Measurements from ENCODE around the gene LRBA. TPM values are rescaled to one million over a fixed set of nuclear protein-coding genes. Genes with fewer than 3 reads are reported as not detected.

LRBA gene
- total and polyA plus RNA-seq, 9 of the 15 experiments (the other 6 are each of a cell fraction or from before 2014, with no cell fraction given): 24.2 to 88.7 (median 59.7) TPM

DNA sequence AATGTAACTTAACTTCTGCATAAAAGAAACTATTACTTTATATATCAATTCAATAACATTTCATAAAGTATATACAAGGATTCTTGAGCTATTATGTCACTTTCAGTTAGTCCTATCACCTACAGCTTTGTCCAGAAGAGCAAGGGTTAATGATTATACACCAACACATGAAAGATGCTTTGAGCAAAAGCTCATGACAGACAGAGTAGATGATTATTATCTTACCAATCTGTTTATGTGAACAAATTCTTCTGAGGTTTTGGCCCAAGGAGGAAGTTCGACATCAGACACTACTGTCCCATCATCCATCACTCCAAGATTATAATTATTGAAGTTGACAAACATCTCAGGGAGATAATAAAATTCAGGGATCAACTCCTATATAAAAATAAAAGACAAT is 599.9 kb downstream of the LRBA start:
- no peak for ATAC-seq
- no peaks in the 10 kb centered on the region for H3K4me1 ChIP-seq (replicated peaks in 1 of 2; ENCODE audit: control insufficient read depth in 2 of 2, insufficient read depth in 2 of 2, low read length in 2 of 2)
- ChIA-PET CTCF (ENCODE audit: low intra/inter-chr PET ratio) (no interaction called here), POLR2A (interaction anchor here (0.7 kb wide), 1 partner anchor 8 kb away, joined by 3 read pairs; no protein-coding TSS in a partner anchor)
- TF ChIP-seq E2F3 (CRISPR knock-in tag; IDR thresholded peaks at IDR 0.05): no peak
- TF ChIP-seq, protein P1, sequence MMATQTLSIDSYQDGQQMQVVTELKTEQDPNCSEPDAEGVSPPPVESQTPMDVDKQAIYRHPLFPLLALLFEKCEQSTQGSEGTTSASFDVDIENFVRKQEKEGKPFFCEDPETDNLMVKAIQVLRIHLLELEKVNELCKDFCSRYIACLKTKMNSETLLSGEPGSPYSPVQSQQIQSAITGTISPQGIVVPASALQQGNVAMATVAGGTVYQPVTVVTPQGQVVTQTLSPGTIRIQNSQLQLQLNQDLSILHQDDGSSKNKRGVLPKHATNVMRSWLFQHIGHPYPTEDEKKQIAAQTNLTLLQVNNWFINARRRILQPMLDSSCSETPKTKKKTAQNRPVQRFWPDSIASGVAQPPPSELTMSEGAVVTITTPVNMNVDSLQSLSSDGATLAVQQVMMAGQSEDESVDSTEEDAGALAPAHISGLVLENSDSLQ (IDR thresholded peaks at IDR 0.05): 0 out of 2 replicates have a peak, but pooled peaks have one; percentile 9
- no TSS peak for BruUV-seq (replicated peaks)
- H3K9me1 ChIP-seq (ENCODE audit: control insufficient read depth, insufficient read depth, low read length): no peaks in the 10 kb centered on the region
- no peak overlapping the region for H3K27ac ChIP-seq (ENCODE audit: extremely low read depth, low read depth, low read length)
- H3K9ac ChIP-seq (ENCODE audit: insufficient read depth in 1 of 2, low read depth in 2 of 2, low read length in 2 of 2): no peak overlapping the region
- intact Hi-C loops (cut with micrococcal nuclease): no loop called here
- no peak overlapping the region for H3K4me2 ChIP-seq (ENCODE audit: insufficient read depth, low read length)
- H3K4me3 ChIP-seq: no peak overlapping the region
- no peak for DNase-seq (ENCODE audit: extremely low read depth in 1 of 4, low spot score in 3 of 4)
- H3K36me3 ChIP-seq (ENCODE audit: control insufficient read depth, insufficient read depth, low read length): 0 out of 3 replicates have a peak, but pooled peaks cover 2% of the 10 kb centered on the region
- no peak overlapping the region for H2AFZ ChIP-seq (ENCODE audit: low read depth, low read length)
- H3K9me3 ChIP-seq (replicated peaks; ENCODE audit: control insufficient read depth, insufficient read depth, low read depth, low read length): no peaks in the 10 kb centered on the region
- no peaks in the 10 kb centered on the region for H3K79me2 ChIP-seq (ENCODE audit: control insufficient read depth, insufficient read depth, low read length)
- no peaks in the 10 kb centered on the region for H3K27me3 ChIP-seq (ENCODE audit: control insufficient read depth in 2 of 2, insufficient read depth in 2 of 2, low read length in 2 of 2)
- FAIRE-seq: no peak
- no peaks in the 10 kb centered on the region for H4K20me1 ChIP-seq (replicated peaks; ENCODE audit: control insufficient read depth, insufficient read depth, low read length)
- WGBS (ENCODE audit: insufficient coverage, low coverage, missing lambda C conversion rate): 20% methylated on average over 1 of the region's 1 CpG
- in situ Hi-C loops (cut with MboI): no loop called here

DNA sequence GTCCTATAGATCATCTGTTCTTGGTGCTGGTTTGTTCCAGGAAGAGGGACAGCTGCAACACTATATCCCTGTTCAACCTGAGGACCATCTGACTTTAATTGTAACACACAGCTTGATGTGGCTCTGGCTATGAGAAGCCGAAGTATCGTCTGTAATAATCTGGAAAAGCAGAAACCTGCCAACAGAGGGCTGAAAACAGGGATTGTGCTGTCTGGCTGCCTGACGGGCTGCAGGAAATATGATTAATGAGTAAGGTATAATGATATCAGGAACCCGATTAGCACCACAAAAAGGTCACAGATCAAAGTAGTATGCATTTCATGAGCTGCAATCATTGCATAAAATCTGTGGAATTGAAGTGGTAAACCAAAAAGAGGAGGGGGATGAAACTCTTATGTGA is 603.6 kb downstream of the LRBA start:
- no peak overlapping the region for H3K4me3 ChIP-seq
- CTCF ChIA-PET (ENCODE audit: low intra/inter-chr PET ratio): no interaction called here
- H3K9me3 ChIP-seq (replicated peaks; ENCODE audit: control insufficient read depth, insufficient read depth, low read depth, low read length): no peaks in the 10 kb centered on the region
- H3K4me2 ChIP-seq (ENCODE audit: insufficient read depth, low read length): no peak overlapping the region
- H3K9ac ChIP-seq (ENCODE audit: insufficient read depth in 1 of 2, low read depth in 2 of 2, low read length in 2 of 2): no peak overlapping the region
- H3K27me3 ChIP-seq (ENCODE audit: control insufficient read depth in 2 of 2, insufficient read depth in 2 of 2, low read length in 2 of 2): no peaks in the 10 kb centered on the region
- ATAC-seq (no peak), FAIRE-seq (no peak), DNase-seq (ENCODE audit: extremely low read depth in 1 of 4, low spot score in 3 of 4) (no peak)
- TF ChIP-seq KLF13 (tag; IDR thresholded peaks at IDR 0.05; ENCODE audit: borderline replicate concordance, low read depth) (no peak), MEIS2 (IDR thresholded peaks at IDR 0.05; ENCODE audit: partially characterized antibody) (peak; percentile 25)
- H3K36me3 ChIP-seq (ENCODE audit: control insufficient read depth, insufficient read depth, low read length): 0 out of 3 replicates have a peak, but pooled peaks cover 2% of the 10 kb centered on the region
- 62% methylated on average over 4 of the region's 4 CpGs for WGBS (ENCODE audit: insufficient coverage, low coverage, missing lambda C conversion rate)
- H3K4me1 ChIP-seq (replicated peaks in 1 of 2; ENCODE audit: control insufficient read depth in 2 of 2, insufficient read depth in 2 of 2, low read length in 2 of 2): no peaks in the 10 kb centered on the region
- POLR2A ChIA-PET: no interaction called here
- H3K9me1 ChIP-seq (ENCODE audit: control insufficient read depth, insufficient read depth, low read length): no peaks in the 10 kb centered on the region
- H4K20me1 ChIP-seq (replicated peaks; ENCODE audit: control insufficient read depth, insufficient read depth, low read length): no peaks in the 10 kb centered on the region
- in situ Hi-C loops (cut with MboI): no loop called here
- H3K79me2 ChIP-seq (ENCODE audit: control insufficient read depth, insufficient read depth, low read length): no peaks in the 10 kb centered on the region
- no TSS peak for BruUV-seq (replicated peaks)
- no peak overlapping the region for H2AFZ ChIP-seq (ENCODE audit: low read depth, low read length)
- no peak overlapping the region for H3K27ac ChIP-seq (ENCODE audit: extremely low read depth, low read depth, low read length)
- intact Hi-C loops (cut with micrococcal nuclease): no loop called here

Data from K562 (cell line).